ENCODE data around the gene KIAA1143. TPM values are rescaled to one million over a fixed set of nuclear protein-coding genes. Genes with fewer than 3 reads are reported as not detected.

The KIAA1143 gene
- total and polyA plus RNA-seq, 2 of the 13 experiments (the other 11 are each of a cell fraction or from before 2014, with no cell fraction given): 9.9 to 27.2 TPM

DNA sequence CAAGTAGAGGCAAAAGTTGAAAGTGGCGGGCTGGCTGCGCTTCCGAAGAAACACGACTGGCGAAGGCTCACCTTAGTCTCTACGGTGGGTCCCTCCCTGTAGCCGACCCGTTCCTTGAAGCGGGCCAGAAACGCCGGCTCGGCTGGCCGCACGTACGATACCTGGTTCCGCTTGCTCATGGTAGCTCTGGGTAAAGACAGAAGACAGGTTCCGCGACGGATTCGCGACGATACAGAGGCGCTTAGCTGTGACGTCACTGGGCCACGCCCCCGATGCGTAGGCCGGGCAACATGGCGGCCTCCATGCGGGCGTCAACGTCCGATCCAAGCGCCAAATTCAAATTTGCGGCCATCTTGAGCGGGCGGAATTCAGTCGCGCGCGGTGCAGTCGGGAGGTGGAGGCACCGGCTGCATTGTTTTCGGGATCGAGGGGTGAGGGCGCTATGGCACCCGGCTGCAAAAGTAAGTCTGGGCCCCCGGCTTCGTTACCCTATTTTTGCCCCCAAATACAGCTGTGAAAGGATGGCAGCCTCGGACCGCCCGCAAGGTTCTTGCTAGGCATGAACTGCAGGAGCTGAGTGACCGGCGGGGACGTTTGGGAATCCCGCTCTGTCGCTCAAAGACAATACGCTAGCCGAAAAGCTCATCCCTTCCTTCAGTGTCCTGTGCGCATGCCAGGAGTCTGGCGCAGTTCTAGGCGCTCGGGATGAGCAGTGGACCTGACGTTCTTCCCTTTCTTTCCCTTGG, at the start of gene KIAA1143, which contains the start of gene KIF15 (continued):
- TF ChIP-seq, protein P1, sequence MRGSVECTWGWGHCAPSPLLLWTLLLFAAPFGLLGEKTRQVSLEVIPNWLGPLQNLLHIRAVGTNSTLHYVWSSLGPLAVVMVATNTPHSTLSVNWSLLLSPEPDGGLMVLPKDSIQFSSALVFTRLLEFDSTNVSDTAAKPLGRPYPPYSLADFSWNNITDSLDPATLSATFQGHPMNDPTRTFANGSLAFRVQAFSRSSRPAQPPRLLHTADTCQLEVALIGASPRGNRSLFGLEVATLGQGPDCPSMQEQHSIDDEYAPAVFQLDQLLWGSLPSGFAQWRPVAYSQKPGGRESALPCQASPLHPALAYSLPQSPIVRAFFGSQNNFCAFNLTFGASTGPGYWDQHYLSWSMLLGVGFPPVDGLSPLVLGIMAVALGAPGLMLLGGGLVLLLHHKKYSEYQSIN (CRISPR knock-in tag; IDR thresholded peaks at IDR 0.05; ENCODE audit: borderline replicate concordance): no peak
- peak; percentile 77; the same call in 1 of the 2 replicates for TF ChIP-seq ZNF839 (CRISPR knock-in tag; IDR thresholded peaks at IDR 0.05; ENCODE audit: borderline replicate concordance)
- 0 out of 2 replicates have a peak, but pooled peaks have one; percentile 63 for TF ChIP-seq SRY (CRISPR knock-in tag; IDR thresholded peaks at IDR 0.05)
- TF ChIP-seq, protein P2, sequence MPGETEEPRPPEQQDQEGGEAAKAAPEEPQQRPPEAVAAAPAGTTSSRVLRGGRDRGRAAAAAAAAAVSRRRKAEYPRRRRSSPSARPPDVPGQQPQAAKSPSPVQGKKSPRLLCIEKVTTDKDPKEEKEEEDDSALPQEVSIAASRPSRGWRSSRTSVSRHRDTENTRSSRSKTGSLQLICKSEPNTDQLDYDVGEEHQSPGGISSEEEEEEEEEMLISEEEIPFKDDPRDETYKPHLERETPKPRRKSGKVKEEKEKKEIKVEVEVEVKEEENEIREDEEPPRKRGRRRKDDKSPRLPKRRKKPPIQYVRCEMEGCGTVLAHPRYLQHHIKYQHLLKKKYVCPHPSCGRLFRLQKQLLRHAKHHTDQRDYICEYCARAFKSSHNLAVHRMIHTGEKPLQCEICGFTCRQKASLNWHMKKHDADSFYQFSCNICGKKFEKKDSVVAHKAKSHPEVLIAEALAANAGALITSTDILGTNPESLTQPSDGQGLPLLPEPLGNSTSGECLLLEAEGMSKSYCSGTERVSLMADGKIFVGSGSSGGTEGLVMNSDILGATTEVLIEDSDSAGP (CRISPR knock-in tag; IDR thresholded peaks at IDR 0.05; ENCODE audit: borderline replicate concordance): peak; percentile 95
- TF ChIP-seq PHB2 (IDR thresholded peaks at IDR 0.05; ENCODE audit: partially characterized antibody): no peak
- no peak; the same call in 1 of the 2 replicates for TF ChIP-seq BCL6 (CRISPR knock-in tag; IDR thresholded peaks at IDR 0.05)
- TF ChIP-seq ZSCAN9 (CRISPR knock-in tag; IDR thresholded peaks at IDR 0.05; ENCODE audit: borderline replicate concordance): peak; percentile 41; the same call in 1 of the 2 replicates
- TF ChIP-seq MTF2 (CRISPR knock-in tag; IDR thresholded peaks at IDR 0.05; ENCODE audit: borderline replicate concordance): peak; percentile 60; the same call in 1 of the 2 replicates
- TF ChIP-seq ZBTB10 (CRISPR knock-in tag; IDR thresholded peaks at IDR 0.05; ENCODE audit: borderline replicate concordance): no peak
- no peak for TF ChIP-seq ZKSCAN8 (CRISPR knock-in tag; IDR thresholded peaks at IDR 0.05; ENCODE audit: borderline replicate concordance)
- peak; percentile 80 for TF ChIP-seq RXRA (CRISPR knock-in tag; IDR thresholded peaks at IDR 0.05)
- peak; percentile 44; the same call in 1 of the 2 replicates for TF ChIP-seq ZNF703 (CRISPR knock-in tag; IDR thresholded peaks at IDR 0.05; ENCODE audit: borderline replicate concordance)
- TF ChIP-seq TFE3 (CRISPR knock-in tag; IDR thresholded peaks at IDR 0.05): peak; percentile 47; the same call in 1 of the 2 replicates
- TF ChIP-seq GATA4 (IDR thresholded peaks at IDR 0.05; ENCODE audit: borderline replicate concordance, low read depth): peak; percentile 14; the same call in 1 of the 2 replicates
- TF ChIP-seq MTA3 (CRISPR knock-in tag; IDR thresholded peaks at IDR 0.05): no peak
- TF ChIP-seq ASH2L (IDR thresholded peaks at IDR 0.05; ENCODE audit: insufficient read length, low read depth, low read length): peak; percentile 90
- no peak for TF ChIP-seq GLI4 (CRISPR knock-in tag; IDR thresholded peaks at IDR 0.05; ENCODE audit: borderline replicate concordance)
- no peak for TF ChIP-seq FOXK2 (IDR thresholded peaks at IDR 0.05)
- 0 out of 2 replicates have a peak, but pooled peaks have one; percentile 51 for TF ChIP-seq ZNF83 (CRISPR knock-in tag; IDR thresholded peaks at IDR 0.05; ENCODE audit: borderline replicate concordance)
- peak; percentile 37 for TF ChIP-seq SRSF1 (optimal IDR thresholded peaks at IDR 0.05; ENCODE audit: low read depth, low read length)
- 0 out of 2 replicates have a peak, but pooled peaks have one; percentile 63 for TF ChIP-seq AHR (CRISPR knock-in tag; IDR thresholded peaks at IDR 0.05)
- TF ChIP-seq ZNF788 (CRISPR knock-in tag; IDR thresholded peaks at IDR 0.05; ENCODE audit: borderline replicate concordance): peak; percentile 93; the same call in 1 of the 2 replicates
- TF ChIP-seq ZNF432 (CRISPR knock-in tag; IDR thresholded peaks at IDR 0.05; ENCODE audit: borderline replicate concordance): no peak

Measured in HepG2 (cell line).